IPS-20b (cell line): Measurements from ENCODE around the gene CD52.

Experiments
- H3K27ac ChIP-seq: one replicate; pipeline ENCODE4 v1.5.1; 2013; ENCODE audit warnings: low read length
- H3K27me3 ChIP-seq: 2 replicates; pipeline ENCODE4 v1.6.1; 2013; ENCODE audit warnings: mild to moderate bottlenecking, low read length, inconsistent platforms; ENCODE audit not compliant: insufficient read depth
- H3K36me3 ChIP-seq: 2 replicates; pipeline ENCODE4 v1.6.1; 2013; ENCODE audit warnings: low read depth, mild to moderate bottlenecking, inconsistent platforms, low read length, moderate library complexity; ENCODE audit not compliant: insufficient read depth
- H3K4me1 ChIP-seq: 2 replicates; pipeline ENCODE4 v1.6.1; 2013; ENCODE audit warnings: mild to moderate bottlenecking, control low read depth, inconsistent platforms, low read length, moderate library complexity; ENCODE audit not compliant: insufficient read depth
- H3K4me3 ChIP-seq: 2 replicates; pipeline ENCODE4 v1.5.1; 2013; ENCODE audit warnings: mild to moderate bottlenecking, low read length, inconsistent platforms
- H3K9ac ChIP-seq: 2 replicates; pipeline ENCODE4 v1.6.1; 2013; ENCODE audit warnings: low read depth, mild to moderate bottlenecking, inconsistent platforms, low read length, moderate library complexity
- H3K9me3 ChIP-seq: 2 replicates; pipeline ENCODE4 v1.6.1; 2013; ENCODE audit warnings: mild to moderate bottlenecking, low read depth, low read length, inconsistent platforms; ENCODE audit not compliant: insufficient read depth

The CD52 gene

GRCh38 chr1:26317612-26318337 lies at the start of gene CD52:
CD52 (plus strand) TSS chr1:26317958; CDS start chr1:26318018, 60 bp downstream.
- Histone ChIP-seq H3K9me3 (no peaks in the 10 kb centered on the region), H3K27me3 (no peaks in the 10 kb centered on the region), H3K9ac (peak within 1 kb of the TSS; percentile 29; the same call in 1 of the 2 replicates), H3K4me1 (peaks cover 13% of the 10 kb centered on the region), H3K27ac (no peak within 1 kb of the TSS), H3K36me3 (peaks cover 16% of the 10 kb centered on the region), H3K4me3 (no peak within 1 kb of the TSS)

- Histone ChIP-seq H3K9me3 (peaks cover 11% of the 10 kb centered on the region; the same call in 1 of the 2 replicates), H3K27ac (no peak overlapping the region), H3K4me3 (no peak overlapping the region), H3K36me3 (peaks cover 89% of the 10 kb centered on the region), H3K27me3 (no peaks in the 10 kb centered on the region), H3K4me1 (no peaks in the 10 kb centered on the region), H3K9ac (no peak overlapping the region)
Observed at GRCh38 chr1:26268290-26269197, 49.2 kb upstream of the CD52 start.

DNA sequence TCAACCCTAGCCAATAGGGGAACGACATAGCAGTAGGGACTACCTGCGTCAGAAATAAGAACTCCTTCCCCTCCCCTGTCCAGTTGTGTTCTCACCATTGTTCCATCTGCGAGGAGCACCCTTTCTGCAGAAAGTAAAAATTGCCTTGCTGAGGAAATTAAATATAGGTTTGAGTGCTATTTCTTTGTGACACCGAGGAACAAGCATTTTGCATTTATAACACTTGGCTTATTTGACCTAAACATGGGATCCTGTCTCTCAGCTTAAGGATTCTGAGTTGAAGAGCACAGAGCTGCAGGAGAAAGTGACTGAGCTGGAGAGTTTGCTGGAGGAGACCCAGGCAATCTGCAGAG lies 48.6 kb upstream of the CD52 start:
- peaks cover 85% of the 10 kb centered on the region for H3K36me3 ChIP-seq
- no peak overlapping the region for H3K4me3 ChIP-seq
- H3K9me3 ChIP-seq = peaks cover 11% of the 10 kb centered on the region; the same call in 1 of the 2 replicates
- H3K27ac ChIP-seq = no peak overlapping the region
- no peaks in the 10 kb centered on the region for H3K4me1 ChIP-seq
- H3K9ac ChIP-seq = no peak overlapping the region
- no peaks in the 10 kb centered on the region for H3K27me3 ChIP-seq

GRCh38 chr1:26274801-26275425 lies 42.8 kb upstream of the CD52 start:
- Histone ChIP-seq H3K9ac (no peak overlapping the region), H3K4me3 (no peak overlapping the region), H3K27ac (no peak overlapping the region), H3K36me3 (peaks cover 80% of the 10 kb centered on the region), H3K27me3 (no peaks in the 10 kb centered on the region), H3K9me3 (no peaks in the 10 kb centered on the region), H3K4me1 (no peaks in the 10 kb centered on the region; the same call in 1 of the 2 replicates)

DNA sequence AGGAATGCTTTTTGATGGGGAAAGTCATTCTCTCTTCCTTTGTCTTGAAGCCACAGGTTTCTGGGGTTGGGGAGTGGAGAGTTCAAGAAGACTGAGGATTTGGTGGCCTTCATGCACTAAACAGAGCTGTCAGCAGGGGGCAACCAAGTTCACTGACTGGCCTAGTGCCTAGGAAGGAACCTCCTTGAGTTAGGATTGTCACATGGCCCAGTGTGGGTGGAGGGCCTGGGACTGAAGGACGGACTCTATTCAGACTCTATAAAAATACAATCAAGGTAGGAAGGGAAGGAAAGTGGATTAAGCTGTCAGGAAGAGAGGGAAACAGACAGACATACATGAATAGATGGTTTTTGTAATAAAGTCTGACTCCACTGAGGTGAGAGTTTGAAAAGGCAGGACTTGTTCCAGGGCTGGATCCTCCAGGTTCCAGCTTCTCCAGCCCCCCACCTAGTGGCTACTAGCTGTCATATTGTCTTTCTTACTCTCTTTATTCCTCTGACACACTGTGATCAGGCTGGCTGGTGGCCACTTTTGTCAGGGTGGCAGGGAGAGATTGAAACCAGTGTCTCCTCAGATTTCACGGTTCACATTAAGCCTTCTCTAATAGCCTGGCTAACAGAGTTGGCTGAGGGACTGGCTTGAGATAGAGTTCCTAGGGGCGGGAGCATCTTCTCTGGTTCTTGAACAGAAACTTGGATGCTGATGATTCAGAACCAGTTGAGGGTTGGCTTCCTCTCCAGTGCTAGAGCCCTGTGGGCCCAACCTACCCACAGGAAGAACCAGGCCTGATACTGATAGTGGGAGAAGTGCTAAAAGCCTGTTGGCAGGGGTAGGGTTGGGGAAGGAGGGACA lies 42.0 kb upstream of the CD52 start:
- Histone ChIP-seq H3K36me3 (peaks cover 71% of the 10 kb centered on the region), H3K4me3 (no peak overlapping the region), H3K27ac (no peak overlapping the region), H3K9ac (no peak overlapping the region), H3K4me1 (no peaks in the 10 kb centered on the region; the same call in 1 of the 2 replicates), H3K9me3 (no peaks in the 10 kb centered on the region), H3K27me3 (no peaks in the 10 kb centered on the region)

DNA sequence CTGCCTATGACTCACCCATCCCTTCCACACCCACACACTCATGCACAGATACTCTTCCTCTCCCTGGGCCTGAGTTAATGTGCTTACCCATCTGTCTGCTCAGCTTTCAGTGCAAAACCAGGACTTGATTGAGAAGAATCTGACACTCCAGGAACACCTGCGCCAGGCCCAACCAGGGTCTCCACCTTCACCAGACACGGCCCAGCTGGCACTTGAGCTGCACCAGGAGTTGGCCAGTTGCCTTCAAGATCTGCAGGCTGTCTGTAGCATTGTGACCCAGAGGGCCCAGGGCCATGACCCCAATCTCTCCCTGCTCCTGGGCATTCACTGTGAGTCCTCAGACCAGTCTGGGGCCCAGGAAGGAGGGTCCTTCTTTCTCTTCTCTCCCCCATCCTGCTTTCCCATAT lies 41.3 kb upstream of the CD52 start:
- Histone ChIP-seq H3K9me3 (no peaks in the 10 kb centered on the region), H3K4me3 (no peak overlapping the region), H3K9ac (no peak overlapping the region), H3K27me3 (no peaks in the 10 kb centered on the region), H3K27ac (no peak overlapping the region), H3K4me1 (peaks cover 1% of the 10 kb centered on the region), H3K36me3 (peaks cover 64% of the 10 kb centered on the region)

DNA sequence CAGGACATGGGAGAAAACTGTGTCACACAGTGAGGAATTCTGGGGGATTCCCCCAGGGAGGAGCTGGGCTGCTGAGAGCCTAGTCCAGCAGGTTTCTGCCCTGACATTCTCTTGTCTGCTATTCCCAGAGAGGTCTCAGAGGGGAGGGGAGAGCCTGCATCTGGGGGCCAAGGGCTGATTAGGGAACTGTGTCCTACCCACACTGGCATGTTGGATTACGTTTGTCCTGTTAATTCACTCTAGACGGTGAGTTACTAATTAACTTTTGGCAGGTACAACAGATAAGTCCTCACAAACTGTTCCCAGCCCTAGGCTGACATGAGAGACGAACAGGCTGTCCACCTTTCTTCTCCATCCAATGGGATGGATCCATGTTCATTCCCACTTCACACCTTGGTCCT lies 40.5 kb upstream of the CD52 start:
- Histone ChIP-seq H3K27ac (no peak overlapping the region), H3K9ac (no peak overlapping the region), H3K36me3 (peaks cover 56% of the 10 kb centered on the region), H3K9me3 (no peaks in the 10 kb centered on the region), H3K4me1 (peaks cover 4% of the 10 kb centered on the region), H3K4me3 (no peak overlapping the region), H3K27me3 (no peaks in the 10 kb centered on the region)

- no peaks in the 10 kb centered on the region for H3K27me3 ChIP-seq
- peaks cover 4% of the 10 kb centered on the region for H3K4me1 ChIP-seq
- no peak overlapping the region for H3K9ac ChIP-seq
- H3K36me3 ChIP-seq = peaks cover 54% of the 10 kb centered on the region
- no peaks in the 10 kb centered on the region for H3K9me3 ChIP-seq
- no peak overlapping the region for H3K27ac ChIP-seq
- no peak overlapping the region for H3K4me3 ChIP-seq
Observed at GRCh38 chr1:26277719-26278118, 40.0 kb upstream of the CD52 start.

- no peaks in the 10 kb centered on the region for H3K27me3 ChIP-seq
- H3K4me1 ChIP-seq = peaks cover 4% of the 10 kb centered on the region
- no peak overlapping the region for H3K4me3 ChIP-seq
- no peaks in the 10 kb centered on the region for H3K9me3 ChIP-seq
- peaks cover 48% of the 10 kb centered on the region for H3K36me3 ChIP-seq
- no peak overlapping the region for H3K27ac ChIP-seq
- no peak overlapping the region for H3K9ac ChIP-seq
Observed at GRCh38 chr1:26278303-26278702, 39.5 kb upstream of the CD52 start.

DNA sequence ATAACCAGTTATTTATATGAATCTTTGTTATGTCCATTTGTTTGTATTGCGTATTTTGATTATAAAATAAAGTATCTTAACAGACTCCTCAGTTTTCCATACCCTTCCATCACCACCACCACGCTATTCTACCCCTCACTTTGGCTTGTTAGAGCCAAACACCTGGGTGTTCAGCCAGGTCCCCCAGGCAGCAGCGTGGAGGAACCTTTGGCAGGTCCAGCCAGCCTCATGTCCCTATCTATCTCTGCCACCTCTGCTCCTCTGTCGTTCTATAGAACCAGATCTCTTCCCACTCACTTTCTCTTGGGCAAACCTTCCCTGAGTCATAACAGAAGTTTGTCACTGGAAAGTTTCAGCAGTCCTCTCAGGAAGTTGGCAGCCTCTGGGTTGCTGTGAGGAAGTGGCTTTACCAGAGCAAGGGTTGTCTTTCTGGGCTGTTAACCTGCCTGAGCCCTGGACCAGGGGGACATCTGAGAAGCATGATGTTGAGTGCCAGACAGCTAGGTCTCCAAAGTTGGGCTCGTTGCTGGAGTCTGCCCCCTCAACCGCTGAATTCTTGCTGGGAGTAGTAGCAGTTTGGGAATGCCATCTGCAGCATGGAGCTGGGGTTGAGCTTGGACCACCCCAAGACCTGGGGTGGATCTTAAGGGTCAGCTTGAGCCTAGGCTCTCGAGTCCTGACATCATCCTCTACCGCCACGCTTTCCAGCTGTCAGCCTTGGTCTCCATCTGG lies 38.9 kb upstream of the CD52 start:
- Histone ChIP-seq H3K27ac (no peak overlapping the region), H3K4me1 (peaks cover 4% of the 10 kb centered on the region), H3K9me3 (no peaks in the 10 kb centered on the region), H3K36me3 (peaks cover 45% of the 10 kb centered on the region), H3K4me3 (peak overlapping the region; percentile 67), H3K27me3 (no peaks in the 10 kb centered on the region), H3K9ac (peak overlapping the region; percentile 79; the same call in 1 of the 2 replicates)
